ENCODE measurements around the gene ASTL.

The ASTL gene

GRCh38 chr2:96113367-96113677 lies 25.0 kb downstream of the ASTL start:
- no peak overlapping the region for H3K4me3 ChIP-seq (ENCODE audit: low read depth, low read length)

- H3K4me3 ChIP-seq (ENCODE audit: low read depth, low read length), result no peak overlapping the region
Observed at GRCh38 chr2:96112501-96113366, 25.6 kb downstream of the ASTL start.

DNA sequence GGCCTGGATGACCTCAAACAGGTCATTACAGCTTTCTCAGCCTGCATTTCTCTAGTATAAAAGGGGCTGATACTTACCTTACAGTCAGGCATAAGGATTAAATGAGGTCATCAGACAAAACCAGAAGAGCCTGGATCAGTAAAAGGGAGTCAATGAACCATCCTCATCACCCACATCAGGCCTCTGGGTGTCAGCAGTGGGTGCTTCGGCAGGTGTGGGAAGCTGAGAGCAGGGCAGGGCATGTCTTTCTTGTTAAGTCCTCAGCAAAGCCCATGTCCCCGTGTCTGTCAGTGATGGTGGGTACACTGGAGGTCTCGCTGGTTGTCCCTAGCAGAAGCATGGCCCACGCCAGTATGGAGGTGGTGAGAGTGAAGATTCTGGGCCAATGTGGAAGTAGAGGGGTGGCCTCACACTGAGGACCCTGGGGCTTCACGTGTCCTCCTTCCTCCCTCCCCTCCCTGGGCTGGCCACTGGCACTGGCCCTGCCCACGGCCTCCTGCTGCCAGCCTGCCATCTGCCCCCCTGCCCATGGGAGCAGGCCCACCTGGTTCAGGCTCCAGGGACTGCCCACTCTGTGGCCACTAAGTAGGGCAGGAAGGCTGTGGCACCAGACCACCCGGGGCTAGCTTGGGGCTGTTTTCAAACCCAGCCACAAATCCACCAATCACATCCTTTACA lies 26.3 kb downstream of the ASTL start:
- H3K4me3 ChIP-seq (ENCODE audit: low read depth, low read length), result no peak overlapping the region

- no peak overlapping the region for H3K4me3 ChIP-seq (ENCODE audit: low read depth, low read length)
Observed at GRCh38 chr2:96111257-96111640, 27.1 kb downstream of the ASTL start.

- no peak overlapping the region for H3K4me3 ChIP-seq (ENCODE audit: low read depth, low read length)
Observed at GRCh38 chr2:96110621-96111256, 27.6 kb downstream of the ASTL start.

- no peak overlapping the region for H3K4me3 ChIP-seq (ENCODE audit: low read depth, low read length)
Observed at GRCh38 chr2:96109931-96110511, 28.3 kb downstream of the ASTL start.

DNA sequence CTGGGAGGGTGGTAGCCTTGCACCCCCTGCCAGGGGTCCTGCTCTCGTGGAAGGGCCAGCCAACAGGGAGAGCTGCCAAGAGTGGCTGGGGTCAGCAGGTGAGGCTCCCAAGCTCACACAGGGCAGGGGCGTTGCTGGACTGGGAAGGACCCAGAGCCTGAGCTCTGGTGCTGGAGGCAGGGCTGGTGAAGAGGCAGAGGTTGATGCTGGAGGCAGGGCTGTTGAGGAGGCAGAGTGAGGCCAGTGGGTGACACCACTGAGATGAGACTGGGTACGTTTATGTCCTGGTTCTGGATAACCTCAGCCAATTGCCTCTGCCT lies 29.0 kb downstream of the ASTL start:
- no peak overlapping the region for H3K4me3 ChIP-seq (ENCODE audit: low read depth, low read length)

DNA sequence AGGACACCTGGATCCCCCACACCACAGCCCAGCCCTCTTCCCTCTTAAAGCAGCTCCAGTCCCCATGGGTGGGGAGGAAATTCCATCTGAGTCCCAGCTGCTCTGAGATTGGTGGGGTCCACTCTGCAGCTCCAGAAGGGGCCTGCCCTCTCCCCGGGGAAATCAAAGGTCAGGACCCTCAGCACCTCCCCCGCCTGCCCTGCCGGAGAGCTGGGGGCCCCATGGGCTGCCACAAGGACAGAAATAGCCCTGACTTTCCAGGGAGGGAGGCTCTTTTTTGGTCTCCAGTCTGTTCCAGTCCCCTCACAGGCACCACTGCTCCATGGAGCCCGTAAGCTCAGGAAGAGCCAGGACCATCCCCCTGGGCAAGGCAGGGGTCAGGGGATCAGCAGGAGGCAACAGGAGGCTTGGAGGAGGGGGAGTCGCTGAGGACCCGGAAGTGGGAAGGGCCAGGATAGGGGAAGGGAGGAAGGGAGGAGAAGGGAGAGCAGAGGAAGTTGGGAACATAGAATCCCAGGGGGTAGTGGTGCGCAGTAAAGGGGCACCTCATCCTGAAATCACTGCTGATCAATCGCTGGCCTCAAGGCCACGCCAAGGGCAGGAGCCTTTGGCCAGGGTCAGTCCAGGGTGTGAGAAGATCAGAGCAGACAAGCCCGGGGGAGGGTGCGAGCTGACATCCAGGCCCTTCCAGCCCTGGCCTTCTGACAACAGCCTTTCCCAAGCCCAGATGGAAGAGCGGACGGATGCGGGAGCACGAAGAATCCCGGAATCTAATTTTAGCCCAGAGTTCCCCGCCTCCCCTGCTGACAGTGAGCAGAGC lies 29.6 kb downstream of the ASTL start:
- H3K4me3 ChIP-seq (ENCODE audit: low read depth, low read length), result no peak overlapping the region

DNA sequence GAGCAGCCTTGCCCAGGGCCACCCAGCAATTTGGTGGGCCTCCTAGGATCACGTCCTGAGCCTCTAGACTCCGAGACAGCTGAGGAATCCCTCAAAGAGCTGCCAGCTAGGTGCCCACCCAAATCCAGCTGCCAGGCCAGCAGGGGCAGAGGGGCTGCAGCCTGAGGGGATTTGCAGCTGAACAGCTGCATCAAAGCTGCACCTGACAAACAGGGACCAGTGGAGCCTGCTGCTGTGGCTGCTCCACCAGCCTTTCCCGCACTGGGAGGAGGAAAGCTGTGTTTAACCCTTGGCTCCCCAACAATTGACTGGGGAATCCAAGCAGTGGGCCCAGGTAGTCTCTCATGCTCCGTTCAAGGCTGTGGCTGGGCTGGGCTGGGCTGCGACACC lies 30.2 kb downstream of the ASTL start:
- no peak overlapping the region for H3K4me3 ChIP-seq (ENCODE audit: low read depth, low read length)

GRCh38 chr2:96107708-96108065 lies 30.6 kb downstream of the ASTL start:
- no peak overlapping the region for H3K4me3 ChIP-seq (ENCODE audit: low read depth, low read length)

GRCh38 chr2:96106991-96107707 lies 31.2 kb downstream of the ASTL start:
- H3K4me3 ChIP-seq (ENCODE audit: low read depth, low read length), result no peak overlapping the region

DNA sequence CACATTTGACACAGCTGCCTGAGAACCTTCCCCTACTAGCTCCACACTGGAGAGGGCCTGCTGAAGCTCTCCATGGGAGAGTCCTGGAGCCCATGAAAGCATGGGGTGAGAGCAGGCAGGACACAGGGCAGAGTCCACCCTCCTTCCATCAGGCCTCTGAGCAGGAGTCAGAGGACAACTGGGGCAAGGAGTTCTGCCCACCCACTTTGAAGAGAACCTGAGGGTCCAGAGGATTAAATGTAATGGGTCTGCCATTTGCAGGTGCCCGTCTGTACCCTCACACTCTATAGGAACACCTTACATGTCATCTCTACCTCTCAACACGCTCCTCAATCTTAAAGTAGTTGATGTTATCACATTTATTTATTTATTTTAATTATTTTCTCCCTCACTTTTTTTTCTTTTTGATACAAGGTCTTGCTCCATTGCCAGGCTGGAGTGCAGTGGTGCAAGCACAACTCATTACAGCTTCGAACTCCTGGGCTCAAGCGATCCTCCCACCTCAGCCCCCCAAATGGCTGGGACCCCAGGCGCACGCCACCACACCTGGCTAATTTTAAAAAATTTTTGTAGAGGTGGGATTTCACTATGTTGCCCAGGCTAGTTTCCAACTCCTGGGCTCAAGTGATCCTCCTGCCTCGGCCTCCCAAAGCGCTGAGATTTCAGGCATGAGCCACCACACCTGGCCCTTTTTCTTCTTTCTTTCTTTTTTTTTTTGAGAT lies 32.1 kb downstream of the ASTL start:
- H3K4me3 ChIP-seq (ENCODE audit: low read depth, low read length), result no peak overlapping the region

GRCh38 chr2:96105152-96105915 lies 33.0 kb downstream of the ASTL start:
- no peak overlapping the region for H3K4me3 ChIP-seq (ENCODE audit: low read depth, low read length)

- H3K4me3 ChIP-seq (ENCODE audit: low read depth, low read length), result no peak overlapping the region
Observed at GRCh38 chr2:96104487-96104861, 33.8 kb downstream of the ASTL start.

- H3K4me3 ChIP-seq (ENCODE audit: low read depth, low read length), result no peak overlapping the region
Observed at GRCh38 chr2:96103761-96104486, 34.4 kb downstream of the ASTL start.

GRCh38 chr2:96103187-96103601 lies 35.1 kb downstream of the ASTL start:
- H3K4me3 ChIP-seq (ENCODE audit: low read depth, low read length), result no peak overlapping the region

DNA sequence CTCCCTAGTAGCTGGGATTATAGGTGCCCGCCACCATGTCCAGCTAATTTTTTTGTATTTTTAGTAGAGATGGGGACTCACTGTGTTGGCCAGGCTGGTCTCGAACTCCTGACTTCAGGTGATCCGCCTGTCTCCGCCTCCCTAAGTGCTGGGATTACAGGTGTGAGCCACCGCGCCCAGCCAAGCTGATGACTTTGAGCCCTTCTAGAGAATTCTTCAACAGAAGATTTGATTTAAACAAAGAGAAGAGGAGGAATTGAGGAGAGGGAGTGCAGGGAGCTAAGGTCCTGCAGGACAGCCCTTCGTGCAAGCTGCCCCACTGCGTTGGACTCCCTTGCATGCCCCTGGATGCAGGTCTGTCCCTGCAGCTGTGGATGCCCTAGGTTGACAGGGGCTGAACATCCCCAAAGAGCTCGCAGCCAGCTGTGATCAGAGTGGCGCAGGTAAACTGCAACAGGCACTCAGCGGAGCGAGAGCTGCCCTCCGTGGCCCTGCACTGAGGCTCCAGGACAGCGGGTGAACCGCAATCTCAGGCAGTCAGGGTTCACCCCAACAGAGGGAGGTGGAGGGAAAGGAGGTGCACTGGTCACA lies 35.6 kb downstream of the ASTL start:
- no peak overlapping the region for H3K4me3 ChIP-seq (ENCODE audit: low read depth, low read length)

DNA sequence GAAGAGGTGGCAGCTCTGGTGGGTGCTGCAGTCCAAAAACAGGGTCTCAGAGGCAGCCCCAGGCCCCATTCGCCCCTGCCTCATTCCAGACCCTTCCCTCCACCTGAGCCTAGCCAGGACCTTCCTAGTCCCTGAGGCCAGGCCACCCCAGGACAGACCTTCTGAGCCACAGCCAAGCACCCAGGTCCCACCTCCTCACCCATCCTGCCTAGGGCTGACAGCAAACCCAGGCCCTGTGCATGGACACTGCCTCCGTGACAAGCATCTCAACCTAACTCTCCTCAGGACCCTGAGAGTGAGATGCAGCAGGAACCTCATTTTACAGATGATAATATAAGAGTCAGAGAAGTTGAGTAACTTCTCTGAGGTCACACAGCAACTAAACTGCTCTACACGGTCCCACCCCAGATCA lies 37.4 kb downstream of the ASTL start:
- no peak overlapping the region for H3K4me3 ChIP-seq (ENCODE audit: low read depth, low read length)
